HG03520 (cell line): ENCODE measurements around the gene FIGNL2.
"Not testable (repeated sequence)": the region's sequence is repeated elsewhere in the genome, so short reads cannot be mapped to it uniquely, and the experiment has no call there.

Experiments
- ATAC-seq: cut with Tn5 transposase; IDR thresholded peaks from one replicate; pipeline ENCODE4 v1.9.1; 2021; ENCODE audit warnings: mild to moderate bottlenecking, moderate library complexity; ENCODE audit not compliant: unreplicated experiment

FIGNL2 gene

DNA sequence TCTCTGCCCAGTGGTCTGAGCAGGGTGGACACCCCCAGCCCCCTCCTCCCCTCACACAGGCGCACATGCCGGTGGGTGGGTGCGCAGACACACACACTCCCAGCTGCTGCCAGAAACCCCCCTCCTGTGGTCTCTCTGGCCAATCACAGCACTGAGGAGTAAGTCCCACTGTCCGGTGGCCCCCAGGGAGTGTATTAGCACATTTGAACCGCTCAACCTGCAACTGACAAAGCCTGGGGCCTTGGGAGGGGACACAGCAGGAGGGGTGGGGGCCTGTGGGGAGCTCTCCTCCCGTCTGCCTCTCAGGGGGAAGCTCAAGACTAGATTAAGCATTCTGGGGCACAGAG is 11.7 kb downstream of the FIGNL2 start:
- ATAC-seq = no peak

DNA sequence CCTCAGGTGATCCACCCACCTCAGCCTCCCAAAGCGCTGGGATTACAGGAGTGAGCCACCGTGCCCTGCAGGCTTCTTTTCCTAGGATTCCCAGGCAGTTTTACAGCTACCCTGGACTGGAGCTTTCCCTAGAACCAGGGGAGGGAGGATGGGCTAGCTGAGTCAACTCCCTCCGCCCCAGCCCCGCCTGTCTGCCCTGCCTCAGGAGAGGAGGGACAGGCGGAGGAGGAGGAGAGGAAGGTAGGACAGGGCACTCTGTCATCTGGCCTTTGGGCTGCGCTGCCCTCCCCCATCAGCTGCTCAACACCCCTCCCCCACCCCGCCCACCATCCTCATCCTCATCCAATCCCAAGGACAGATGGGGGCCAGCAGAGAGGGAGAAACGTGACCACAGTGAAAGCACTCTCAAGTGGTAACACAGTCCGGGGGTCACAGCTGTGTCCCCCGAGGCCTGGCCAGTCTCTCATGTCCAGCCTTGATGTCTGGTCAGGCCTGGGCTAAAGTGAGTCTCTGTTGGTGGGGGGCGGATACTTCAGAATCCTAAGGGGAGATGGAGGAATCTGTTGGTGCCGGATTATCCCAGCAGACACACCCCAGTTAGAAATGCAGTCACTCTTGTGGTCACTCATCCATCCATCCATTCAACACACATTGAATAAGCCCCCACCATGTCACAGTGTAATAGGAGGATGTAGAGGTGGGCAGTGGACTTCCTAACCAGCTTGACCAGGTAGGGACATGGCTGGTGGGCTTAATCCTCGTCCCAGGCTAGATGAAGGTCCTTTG is 12.3 kb downstream of the FIGNL2 start:
- no peak for ATAC-seq

DNA sequence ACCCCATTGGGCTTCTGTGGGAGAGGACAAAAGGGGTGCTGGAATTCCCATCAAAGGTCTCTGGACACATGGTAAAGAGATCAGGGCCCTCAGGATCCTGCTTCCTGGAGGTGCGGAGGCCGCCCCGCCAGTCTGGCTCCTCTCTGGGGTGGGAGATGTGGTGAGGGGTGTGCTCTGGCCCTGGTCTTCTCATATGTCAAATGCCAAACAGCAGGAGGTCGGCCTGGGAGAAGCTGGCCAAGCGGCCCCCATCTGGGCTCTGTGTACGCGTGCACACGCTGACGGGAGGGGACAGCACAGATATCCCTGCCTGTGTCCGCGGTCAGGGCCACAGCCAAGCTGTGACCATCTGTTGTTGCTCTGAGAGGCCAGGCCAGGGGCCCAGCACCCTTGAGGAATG is 14.1 kb downstream of the FIGNL2 start:
- ATAC-seq = no peak

DNA sequence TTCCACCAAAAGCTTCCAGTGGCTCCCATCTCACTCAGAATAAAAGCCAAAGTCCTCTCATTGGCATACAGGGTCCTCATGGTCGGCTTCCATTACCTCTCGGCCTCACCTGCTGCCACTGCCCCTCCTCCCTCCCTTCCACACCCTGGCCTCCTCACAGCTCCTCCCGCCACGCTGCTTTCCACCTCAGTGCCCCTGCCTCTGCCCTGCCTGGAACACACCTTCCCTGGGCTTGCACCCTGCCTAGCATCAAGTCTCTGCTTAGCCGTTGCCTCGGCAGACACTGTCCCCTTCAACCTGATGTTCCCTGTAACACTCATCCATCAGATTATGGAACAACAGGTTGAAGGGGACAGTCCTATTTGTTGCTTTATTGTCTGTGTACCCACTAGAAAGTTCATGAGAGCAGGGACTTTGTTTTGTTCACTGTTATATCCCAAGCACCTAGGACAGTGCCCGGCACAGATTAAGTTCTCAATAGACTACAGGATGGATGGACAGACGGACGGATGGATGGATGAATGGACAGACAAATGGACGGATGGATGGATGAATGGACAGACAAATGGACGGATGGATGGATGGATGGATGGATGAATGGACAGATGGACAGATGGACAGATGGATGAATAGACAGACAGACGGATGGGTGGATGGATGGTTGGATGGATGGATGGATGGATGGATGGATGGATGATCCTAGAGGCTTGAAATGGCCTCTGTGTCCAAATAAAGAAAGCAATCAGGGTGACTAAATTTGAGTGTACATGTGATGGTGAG is 14.9 kb downstream of the FIGNL2 start:
- no peak for ATAC-seq

DNA sequence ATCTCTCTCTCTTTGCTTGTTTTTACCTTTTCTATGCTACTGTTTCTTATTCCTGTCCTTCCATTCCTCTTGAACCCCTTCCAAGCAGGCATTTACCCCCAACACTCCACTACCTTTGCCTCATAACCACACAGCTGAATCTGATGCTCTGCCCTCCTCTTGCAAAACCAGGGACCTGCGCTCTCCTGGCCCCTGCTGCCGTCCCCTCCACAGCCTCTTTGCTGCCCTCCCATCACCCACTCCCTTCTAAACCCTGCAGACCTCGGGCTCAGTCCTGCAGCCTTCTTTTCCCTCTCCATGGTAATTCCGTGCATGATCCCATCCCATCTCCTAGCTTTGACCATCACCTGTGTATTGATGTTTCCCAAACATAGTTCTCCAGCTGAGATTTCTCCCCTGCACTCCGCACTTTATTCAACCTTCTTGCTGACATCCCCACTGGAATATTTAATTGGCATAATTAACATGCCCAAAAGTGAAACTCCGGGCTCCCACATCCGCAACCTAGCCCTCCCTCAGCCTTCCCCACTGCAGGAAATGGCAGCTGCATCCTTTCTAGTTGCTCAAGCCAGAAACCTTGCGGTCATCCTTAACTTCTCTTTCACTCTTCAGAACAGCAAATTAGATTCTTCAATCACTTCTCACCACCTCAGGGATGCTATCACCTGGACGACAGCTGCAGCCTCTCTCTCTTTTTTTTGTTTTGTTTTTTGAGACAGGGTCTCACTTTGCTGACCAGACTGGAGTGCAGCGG is 16.0 kb downstream of the FIGNL2 start:
- ATAC-seq = no peak

DNA sequence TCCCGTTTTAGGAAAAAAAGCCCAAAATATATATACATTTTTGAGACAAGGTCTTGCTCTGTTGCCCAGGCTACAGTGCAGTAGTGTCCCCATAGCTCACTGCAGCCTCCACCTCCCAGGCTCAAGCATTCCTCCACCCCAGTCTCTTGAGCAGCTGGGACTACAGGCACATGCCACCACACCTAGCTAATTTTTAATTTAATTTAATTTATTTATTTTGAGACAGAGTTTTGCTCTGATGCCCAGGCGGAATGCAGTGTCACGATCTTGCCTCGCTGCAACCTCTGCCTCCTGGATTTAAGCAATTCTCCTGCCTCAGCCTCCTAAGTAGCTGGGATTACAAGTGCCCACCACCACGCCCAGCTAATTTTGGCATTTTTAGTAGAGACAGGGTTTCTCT is 16.7 kb downstream of the FIGNL2 start:
- ATAC-seq = not testable (repeated sequence)

DNA sequence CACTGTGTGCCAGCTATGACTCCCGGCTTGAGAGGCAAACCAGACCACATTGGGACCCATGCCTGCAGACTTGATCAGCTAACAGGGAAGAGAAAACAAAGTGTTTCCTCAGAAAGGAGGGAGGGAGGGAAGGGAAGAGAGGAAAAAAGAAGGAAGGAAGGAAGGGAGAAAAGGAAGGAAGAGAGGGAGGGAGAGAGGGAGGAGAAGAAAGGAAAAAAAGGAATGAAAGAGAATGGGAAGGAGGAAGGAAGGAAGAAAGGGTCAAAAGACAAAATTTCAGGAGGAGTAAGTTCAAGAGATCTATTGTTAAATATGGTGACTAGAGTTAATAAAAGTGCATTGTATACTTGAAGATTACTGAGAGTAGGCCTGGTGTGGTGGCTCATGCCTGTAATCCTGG is 18.9 kb downstream of the FIGNL2 start:
- ATAC-seq = no peak

DNA sequence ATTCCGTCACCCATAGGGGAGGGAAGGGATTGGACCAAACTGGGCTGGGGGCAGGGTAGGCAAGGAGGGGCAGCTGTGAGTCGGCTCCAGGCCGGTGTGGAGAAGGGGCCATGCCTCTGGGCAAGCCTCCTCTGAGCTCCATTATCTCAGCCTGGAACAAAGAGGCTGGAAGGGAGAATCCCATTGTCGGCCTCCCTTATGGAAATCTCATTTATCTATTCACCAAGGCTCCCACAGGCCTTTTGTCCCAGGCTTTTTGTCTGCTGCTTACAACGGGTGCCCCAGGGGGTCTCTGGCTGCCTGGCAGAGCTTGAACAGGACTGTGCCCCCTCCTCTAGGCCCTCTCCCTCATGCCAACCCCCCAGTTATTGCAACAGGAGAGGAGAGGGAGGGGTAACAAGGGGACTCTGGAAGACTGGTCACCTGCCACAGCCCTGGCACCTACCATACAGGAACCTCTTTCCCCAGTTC is 19.5 kb downstream of the FIGNL2 start:
- no peak for ATAC-seq

DNA sequence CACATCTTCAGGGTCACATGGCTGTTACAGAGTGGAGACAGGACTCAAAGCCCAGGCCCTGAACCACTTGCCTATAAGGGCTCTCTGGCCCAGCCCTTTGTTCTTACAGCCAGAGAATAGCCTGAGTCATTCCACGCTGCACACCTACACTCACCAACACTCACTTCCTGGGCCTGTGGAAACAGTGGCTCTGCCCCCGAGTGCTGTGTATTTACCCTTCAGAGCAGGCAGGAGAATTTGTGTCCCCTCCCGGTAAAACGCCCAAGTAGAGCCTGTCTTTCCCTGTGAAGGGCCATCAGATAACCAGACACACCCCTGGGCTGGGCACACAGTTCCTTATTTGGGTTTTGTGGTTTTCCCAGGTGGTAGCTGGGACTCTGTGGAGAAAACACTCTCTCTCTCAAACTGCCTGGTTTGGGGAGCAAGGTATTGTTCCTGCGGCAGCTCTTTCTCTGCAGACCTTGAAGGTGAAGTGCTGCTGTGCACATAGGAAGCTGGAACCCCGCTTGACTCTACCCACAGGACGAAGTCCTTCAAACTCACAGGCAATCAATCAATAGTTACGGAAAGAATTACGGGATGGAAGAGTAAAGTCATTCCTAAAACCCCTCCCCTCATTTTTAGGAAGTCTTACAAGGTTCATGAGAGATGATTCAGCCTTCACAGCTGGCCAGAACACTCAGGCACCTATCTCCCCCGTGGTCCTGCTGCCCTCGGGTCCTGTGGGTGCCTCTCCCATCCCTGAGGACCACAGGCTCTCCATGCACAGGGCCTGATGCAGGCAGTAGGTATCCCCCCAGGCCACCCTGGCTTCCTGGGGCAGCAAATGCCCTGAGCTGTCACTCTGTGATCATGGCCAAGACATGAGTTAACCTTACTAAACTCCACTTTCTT is 20.3 kb downstream of the FIGNL2 start:
- peak; percentile 41 for ATAC-seq

DNA sequence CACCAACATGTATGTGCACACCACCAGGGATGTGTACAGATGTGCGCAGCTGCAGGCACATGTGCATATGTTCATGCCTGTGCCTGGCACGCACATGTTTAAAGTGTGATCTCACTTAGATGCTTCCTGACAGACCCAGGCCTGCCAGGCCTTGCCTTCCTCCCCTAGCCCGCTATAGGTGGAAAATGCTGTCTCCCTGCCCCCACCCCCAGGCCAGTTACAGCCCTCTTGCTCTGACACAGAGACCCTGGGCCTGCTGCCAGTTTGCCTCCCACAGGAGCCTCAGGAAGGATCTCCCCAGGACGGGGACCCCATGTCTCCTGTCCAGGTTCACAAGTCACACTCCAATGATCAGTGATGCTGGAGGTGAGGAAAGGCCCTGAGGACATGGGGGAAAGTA is 21.6 kb downstream of the FIGNL2 start:
- no peak for ATAC-seq

DNA sequence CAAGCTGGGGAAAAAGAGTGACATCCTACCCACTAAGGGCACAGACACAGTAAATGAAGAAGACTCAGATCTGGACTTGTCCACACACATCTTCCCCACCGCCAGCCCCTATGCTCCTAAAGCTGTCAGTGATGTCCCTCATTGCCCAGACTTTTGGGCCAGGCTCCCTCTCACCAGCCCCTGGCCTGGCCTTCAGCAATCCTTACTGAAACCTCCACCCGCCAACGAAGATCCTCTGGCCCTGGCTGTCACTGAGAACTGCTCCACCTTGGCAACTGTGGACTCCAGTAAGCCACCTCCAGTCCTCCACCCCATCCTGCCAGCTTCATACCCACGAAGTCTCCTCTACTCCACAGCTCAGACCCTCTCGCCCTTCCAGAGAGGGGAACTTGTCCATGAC is 23.3 kb downstream of the FIGNL2 start:
- ATAC-seq = no peak

DNA sequence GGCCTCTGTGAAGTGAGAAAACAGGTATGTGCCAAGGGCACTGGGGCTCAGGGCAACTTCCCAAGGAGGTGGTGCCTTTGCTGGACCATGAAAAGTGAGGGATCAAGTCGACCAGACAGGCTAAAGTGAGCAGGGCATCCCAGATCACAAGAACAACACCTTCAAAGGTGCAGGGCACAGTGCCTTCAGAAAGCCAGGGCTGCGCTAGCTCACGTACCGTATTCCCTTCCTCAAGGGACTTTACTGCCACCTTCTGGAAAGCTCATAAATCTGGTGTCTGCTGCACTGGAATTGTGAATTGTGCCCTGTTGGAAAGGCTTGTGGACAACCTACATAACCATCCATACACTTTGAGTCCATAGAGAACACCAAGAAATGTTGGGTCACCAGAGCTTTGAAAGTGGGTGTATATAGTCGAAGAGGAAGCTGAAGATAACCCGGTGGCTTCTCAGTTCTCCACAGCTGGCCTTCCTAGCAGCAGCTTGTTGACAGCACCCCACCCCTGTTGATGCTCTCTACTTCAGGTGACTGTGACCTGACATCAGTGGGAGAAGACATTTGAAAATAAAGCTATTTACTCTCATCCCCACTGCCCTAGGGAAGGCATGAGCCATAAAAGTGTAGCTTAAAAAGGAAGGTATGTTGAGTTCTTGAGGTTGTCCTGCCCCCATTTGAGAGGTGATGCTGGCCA is 24.5 kb downstream of the FIGNL2 start:
- no peak for ATAC-seq

DNA sequence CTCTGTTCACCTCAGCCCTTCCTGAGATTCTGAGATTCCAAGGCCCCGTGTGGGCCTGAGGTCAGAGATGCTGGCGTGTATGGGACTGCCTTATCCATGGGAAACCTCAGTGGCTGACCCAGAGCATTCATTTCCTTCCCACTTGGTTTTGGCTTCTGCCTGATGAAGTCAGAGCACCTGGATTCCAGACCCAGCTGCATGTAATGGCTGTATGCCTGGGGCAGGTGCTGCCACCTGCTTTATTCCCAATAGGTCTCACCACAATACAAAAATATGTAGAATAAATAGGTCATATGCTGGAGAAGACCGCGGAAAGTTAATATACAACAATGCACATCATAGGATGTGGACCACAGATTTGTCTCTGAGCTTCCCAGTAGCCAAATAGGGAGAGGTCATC is 25.6 kb downstream of the FIGNL2 start:
- no peak for ATAC-seq

DNA sequence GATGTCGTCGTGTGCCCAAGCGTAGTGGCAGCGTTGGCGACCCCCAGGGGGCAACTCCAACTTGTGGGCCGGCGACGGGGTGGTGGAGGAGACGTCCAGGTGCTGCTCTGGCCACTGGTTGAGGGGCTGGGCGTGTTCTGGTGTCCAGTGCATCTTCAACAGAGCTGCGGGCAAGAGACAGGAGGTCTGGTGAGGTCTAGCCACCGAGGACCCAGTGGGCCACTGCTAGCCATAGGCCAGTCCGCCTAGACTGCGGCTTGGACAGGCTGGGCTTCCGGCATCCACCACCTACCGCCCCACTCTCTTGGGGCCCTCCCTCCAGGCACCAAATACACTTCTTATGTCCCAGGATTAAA is 26.3 kb downstream of the FIGNL2 start:
- no peak for ATAC-seq

DNA sequence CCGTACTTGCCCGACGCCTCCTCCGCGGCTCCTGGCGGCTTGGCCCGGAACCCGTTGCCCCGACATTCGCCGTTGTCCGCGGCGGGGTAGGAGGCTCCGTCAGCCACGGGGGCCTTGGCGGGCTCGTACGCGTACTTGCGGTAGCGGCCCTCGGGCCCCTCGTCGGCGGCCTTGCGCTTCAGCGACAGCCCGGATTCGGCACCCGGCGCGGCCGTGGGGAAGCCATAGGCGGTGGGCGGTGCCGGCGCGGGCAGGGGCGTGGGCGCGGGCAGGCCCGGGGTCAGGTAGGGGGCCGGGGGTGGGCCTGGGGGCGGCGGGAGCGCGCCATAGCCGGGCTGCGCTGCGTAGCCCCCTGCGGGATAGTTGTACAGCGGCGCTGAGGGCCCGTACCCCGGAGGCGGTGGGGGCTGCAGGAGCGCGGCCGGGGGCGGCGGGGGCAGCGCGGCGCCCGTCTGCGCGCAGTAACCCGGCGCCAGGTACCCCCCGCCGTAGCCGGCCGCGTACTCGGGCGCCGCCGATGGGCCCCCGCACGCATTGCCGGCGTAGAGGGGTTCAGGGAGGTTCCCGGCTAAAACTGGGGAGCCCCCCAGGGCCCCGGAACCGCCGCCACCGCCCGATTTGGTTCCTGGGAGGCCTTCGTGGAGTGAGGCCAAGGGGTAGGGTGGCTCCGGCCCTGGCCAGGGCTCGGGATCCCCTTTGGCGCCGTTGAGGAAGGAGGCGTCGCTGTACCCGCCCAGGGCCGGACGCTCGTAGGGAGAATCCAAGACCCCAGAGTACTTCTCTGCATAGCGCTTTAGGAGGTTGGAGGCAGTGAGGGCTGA is 26.9 kb downstream of the FIGNL2 start:
- no peak for ATAC-seq

DNA sequence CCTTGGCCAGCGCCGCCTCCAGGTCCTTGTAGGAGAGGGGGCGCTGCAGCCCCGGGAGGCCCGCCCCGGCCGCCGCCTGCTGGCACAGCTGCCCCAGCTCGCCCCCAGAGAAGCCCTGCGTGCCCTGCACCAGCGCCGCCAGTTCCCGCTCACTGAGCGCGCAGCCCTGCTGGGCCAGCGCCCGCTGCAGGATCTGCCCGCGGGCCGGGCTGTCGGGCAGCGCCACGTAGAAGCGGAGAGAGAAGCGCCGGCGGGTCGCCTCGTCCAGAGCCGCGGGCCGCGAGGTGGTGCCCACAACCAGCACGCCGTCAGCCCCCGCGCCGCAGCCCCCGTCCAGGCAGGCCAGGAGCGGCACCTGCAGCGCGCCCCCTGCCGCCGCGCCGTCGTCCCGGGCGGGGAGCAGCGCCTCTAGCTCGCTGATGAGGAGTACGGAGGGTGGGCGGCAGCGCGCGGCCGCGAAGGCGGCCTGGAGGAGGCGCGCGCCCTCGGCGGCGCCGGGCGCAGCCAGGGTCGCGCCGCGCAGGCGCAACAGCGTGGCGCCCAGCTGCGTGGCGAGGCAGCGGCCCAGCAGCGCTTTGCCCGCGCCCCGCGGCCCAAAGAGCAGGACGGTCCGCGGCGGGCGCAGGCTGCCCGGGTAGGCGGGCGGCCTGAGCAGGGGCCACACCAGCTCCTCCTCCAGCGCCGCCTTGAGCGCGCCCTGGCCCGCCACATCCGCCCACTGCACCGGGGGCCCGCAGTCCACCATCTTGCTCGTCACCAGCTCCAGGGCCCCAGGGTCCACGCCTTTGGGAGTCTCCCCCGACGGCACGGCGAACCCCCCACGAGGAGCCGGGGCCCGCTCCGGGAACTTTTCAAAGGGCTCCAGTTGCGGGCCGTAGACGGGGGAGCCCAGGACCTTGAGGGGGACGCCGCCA is 27.7 kb downstream of the FIGNL2 start:
- no peak for ATAC-seq

DNA sequence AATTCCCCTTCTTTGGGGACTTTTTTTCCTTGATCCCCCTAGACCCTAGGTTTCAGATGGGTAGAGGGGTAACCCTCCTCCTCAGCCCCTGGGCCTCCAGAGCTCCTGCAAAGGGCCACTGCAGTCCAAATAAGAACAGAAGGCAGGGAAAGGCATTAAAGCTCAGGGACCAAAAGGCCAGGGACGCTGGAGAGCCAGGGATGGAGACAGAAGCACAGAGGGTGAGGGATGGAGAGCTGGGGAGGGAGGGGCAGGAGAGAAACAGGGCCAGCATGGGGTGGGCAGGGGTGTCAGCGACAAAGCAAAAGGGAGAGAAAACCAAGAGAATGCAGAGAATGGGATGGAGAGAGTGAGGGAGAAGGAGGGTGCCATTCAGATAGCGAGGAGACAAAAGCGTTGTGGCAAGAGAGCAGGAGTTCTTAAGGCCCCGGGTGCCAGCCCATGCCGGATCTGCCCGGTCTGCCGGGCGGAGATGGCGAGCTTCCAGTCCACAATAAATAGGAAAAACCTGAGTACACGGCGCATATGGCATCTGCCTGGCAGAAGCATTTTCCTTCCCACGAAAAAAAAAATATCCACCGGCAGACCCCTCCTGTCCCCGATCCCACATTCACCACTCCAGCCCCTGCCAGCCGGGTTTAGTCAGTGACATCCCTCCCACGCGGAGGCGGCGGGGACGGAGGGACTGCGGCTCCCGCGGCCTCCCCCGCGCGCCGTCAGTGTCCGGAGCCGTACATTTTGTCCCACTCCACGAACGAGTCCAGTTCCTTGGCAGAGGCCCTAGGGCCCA is 28.6 kb downstream of the FIGNL2 start:
- ATAC-seq = no peak
